ENCODE results near the gene IFFO2.

DNA sequence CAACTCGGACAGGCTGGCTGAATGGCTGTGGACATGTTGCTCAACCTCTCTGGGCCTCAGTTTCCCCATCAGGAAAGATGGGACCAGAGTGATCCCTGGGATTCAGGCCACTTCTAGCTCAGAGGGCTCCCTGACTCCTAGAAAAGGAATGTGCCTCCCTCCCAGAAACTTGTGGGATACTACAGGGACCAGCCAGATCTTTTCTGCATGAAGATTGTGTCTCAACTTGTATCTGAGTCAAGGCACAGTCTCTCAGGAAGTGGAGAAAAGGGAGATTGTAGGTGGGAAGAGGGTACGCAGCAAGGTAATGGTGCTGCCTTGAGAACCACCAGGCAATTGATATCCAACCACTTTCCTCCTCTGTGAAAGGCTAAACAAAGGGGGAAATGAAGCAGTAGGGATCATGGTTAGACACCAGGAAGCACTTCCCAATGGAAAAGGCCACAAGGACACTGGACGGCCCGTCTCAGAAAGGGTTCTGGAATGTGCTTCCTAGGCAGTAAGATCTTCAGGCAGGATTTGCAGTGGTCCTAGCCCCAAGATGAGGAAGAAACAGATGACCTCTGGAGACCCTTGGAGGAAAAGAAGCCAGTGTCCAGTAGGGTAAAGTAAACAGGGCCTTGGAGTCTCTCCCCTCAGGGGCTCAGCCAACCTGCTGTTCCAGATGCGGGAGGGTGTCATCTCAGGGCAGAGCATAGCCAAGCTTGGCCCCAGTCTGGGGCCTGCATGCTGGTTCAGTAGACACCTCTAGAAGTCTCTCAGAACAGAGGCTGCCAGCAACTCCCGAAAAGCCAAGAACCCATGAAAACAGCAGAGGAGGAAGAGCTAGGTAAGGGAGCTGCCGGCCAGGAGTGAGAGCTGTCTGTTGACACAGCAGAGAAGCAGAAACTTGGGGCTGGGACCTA is 16.8 kb downstream of the IFFO2 start:
- TF ChIP-seq POLR2A (IDR thresholded peaks at IDR 0.05; ENCODE audit: low read depth, low read length) (no peak), TAF1 (IDR thresholded peaks at IDR 0.05; ENCODE audit: low read depth, low read length) (no peak)

Measured in GM12891 (cell line).